OCI-LY1 (cell line): ENCODE measurements around the gene ABHD1.

Experiments used
- H2AFZ ChIP-seq: fragments of 200-600 bp; sonication (generic), shearing (Covaris generic); 2 replicates; pipeline ENCODE4 v1.6.0; 2014; ENCODE audit warnings: antibody characterized with exemption, mild to moderate bottlenecking, low read length
- H3F3A ChIP-seq: fragments of 200-600 bp; sonication (generic), shearing (Covaris generic); 2 replicates; pipeline ENCODE4 v1.6.0; 2014; ENCODE audit warnings: mild to moderate bottlenecking, antibody characterized with exemption, low read length, moderate library complexity; ENCODE audit not compliant: insufficient read depth
- H3K27ac ChIP-seq: fragments of 200-600 bp; sonication (generic); 2 replicates; pipeline ENCODE4 v1.5.1; 2014; ENCODE audit warnings: low read length, mixed run types, mild to moderate bottlenecking, low read depth; ENCODE audit not compliant: poor library complexity, severe bottlenecking
- H3K27me3 ChIP-seq: fragments of 200-600 bp; sonication (generic); 2 replicates; pipeline ENCODE4 v1.6.0; 2014; ENCODE audit warnings: antibody characterized with exemption, mild to moderate bottlenecking, low read length, moderate library complexity; ENCODE audit not compliant: insufficient read depth
- H3K36me3 ChIP-seq: fragments of 200-600 bp; sonication (generic); 2 replicates; pipeline ENCODE4 v1.6.1; 2014; ENCODE audit warnings: mild to moderate bottlenecking, antibody characterized with exemption, low read length, moderate library complexity, mixed read lengths; ENCODE audit not compliant: insufficient read depth
- H3K4me1 ChIP-seq: fragments of 200-600 bp; sonication (generic); 2 replicates; pipeline ENCODE4 v1.5.1; 2014; ENCODE audit warnings: mild to moderate bottlenecking, low read length, moderate library complexity; ENCODE audit not compliant: insufficient read depth, severe bottlenecking
- H3K4me2 ChIP-seq: fragments of 200-600 bp; sonication (generic), shearing (Covaris generic); 2 replicates; pipeline ENCODE4 v1.6.1; 2014; ENCODE audit warnings: low read length
- H3K4me3 ChIP-seq: fragments of 200-600 bp; sonication (generic); 2 replicates; pipeline ENCODE4 v1.5.1; 2014; ENCODE audit warnings: low read length, low read depth, mild to moderate bottlenecking, mixed read lengths; ENCODE audit not compliant: poor library complexity, severe bottlenecking
- H3K79me2 ChIP-seq: fragments of 200-600 bp; shearing (Covaris generic); 2 replicates; pipeline ENCODE4 v1.6.1; 2016; ENCODE audit warnings: mixed run types, low read length, mixed read lengths; ENCODE audit not compliant: insufficient read depth
- H3K9ac ChIP-seq: fragments of 200-600 bp; sonication (generic), shearing (Covaris generic); 2 replicates; pipeline ENCODE4 v1.6.1; 2014; ENCODE audit warnings: mild to moderate bottlenecking, low read length, mixed read lengths
- H3K9me2 ChIP-seq: fragments of 200-600 bp; sonication (generic), shearing (Covaris generic); 2 replicates; pipeline ENCODE4 v1.6.1; 2014; ENCODE audit warnings: low read depth, mild to moderate bottlenecking, low read length, mixed read lengths
- H3K9me3 ChIP-seq: fragments of 200-600 bp; shearing (Covaris generic); 2 replicates; pipeline ENCODE4 v1.6.1; 2014; ENCODE audit warnings: low read length, mixed read lengths
- H4K20me1 ChIP-seq: fragments of 200-600 bp; sonication (generic), shearing (Covaris generic); 2 replicates; pipeline ENCODE4 v1.6.0; 2016; ENCODE audit warnings: mild to moderate bottlenecking, low read length; ENCODE audit not compliant: insufficient read depth
- CTCF ChIP-seq: fragments of 200-600 bp; sonication (generic), shearing (Covaris generic); IDR thresholded peaks from 2 replicates; pipeline ENCODE4 v1.5.1; 2017; ENCODE audit warnings: mild to moderate bottlenecking, antibody characterized with exemption, low read length, moderate library complexity, mixed read lengths
- EZH2 ChIP-seq: fragments of 200-600 bp; sonication (generic), shearing (Covaris generic); IDR thresholded peaks from 2 replicates; pipeline ENCODE4 v1.8.0; 2017; ENCODE audit warnings: borderline replicate concordance, mixed run types, mild to moderate bottlenecking, antibody characterized with exemption, low read length, moderate library complexity, mixed read lengths

Gene ABHD1

GRCh38 chr2:27079233-27080139 is 44.1 kb upstream of the ABHD1 start:
- H3K79me2 ChIP-seq, result no peaks in the 10 kb centered on the region
- H3K4me2 ChIP-seq, result no peak overlapping the region
- H3F3A ChIP-seq, result no peaks in the 10 kb centered on the region
- no peak overlapping the region for H3K9ac ChIP-seq
- H4K20me1 ChIP-seq, result no peaks in the 10 kb centered on the region
- peaks cover 28% of the 10 kb centered on the region for H3K4me1 ChIP-seq
- no peaks in the 10 kb centered on the region for H3K9me3 ChIP-seq
- H3K27me3 ChIP-seq, result peaks cover 1% of the 10 kb centered on the region; the same call in 1 of the 2 replicates
- H3K4me3 ChIP-seq, result no peak overlapping the region
- H2AFZ ChIP-seq, result no peak overlapping the region
- H3K27ac ChIP-seq, result no peak overlapping the region
- H3K36me3 ChIP-seq, result no peaks in the 10 kb centered on the region
- TF ChIP-seq CTCF (no peak), EZH2 (no peak)
- no peaks in the 10 kb centered on the region for H3K9me2 ChIP-seq

- Histone ChIP-seq H3F3A (no peaks in the 10 kb centered on the region), H3K4me2 (no peak overlapping the region), H3K4me3 (no peak overlapping the region), H3K27ac (no peak overlapping the region), H3K79me2 (no peaks in the 10 kb centered on the region), H3K9me3 (no peaks in the 10 kb centered on the region), H3K9me2 (no peaks in the 10 kb centered on the region), H2AFZ (no peak overlapping the region), H3K4me1 (peaks cover 21% of the 10 kb centered on the region), H3K27me3 (peaks cover 8% of the 10 kb centered on the region; the same call in 1 of the 2 replicates), H3K36me3 (no peaks in the 10 kb centered on the region), H4K20me1 (no peaks in the 10 kb centered on the region), H3K9ac (no peak overlapping the region)
- no peak for TF ChIP-seq CTCF
- no peak for TF ChIP-seq EZH2
Measured at GRCh38 chr2:27080140-27080469, 43.5 kb upstream of the ABHD1 start.

DNA sequence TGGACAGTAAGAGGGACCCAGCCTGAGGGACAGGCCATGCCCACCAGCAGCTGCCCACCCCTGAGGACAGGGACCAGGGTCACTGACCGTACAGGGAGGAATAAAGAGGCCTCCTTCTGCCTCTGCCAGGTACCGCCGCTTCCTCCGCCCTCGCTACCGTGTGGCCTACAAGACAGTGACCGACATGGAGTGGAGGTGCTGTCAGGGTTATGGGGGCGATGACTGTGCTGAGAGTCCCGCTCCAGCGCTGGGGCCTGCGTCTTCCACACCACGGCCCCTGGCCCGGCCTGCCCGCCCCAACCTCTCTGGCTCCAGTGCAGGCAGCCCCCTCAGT is 43.0 kb upstream of the ABHD1 start:
- no peak overlapping the region for H2AFZ ChIP-seq

More for the DNA sequence above, 43.0 kb upstream of the ABHD1 start:
- TF ChIP-seq CTCF, result no peak
- no peak for TF ChIP-seq EZH2
- H3K79me2 ChIP-seq, result no peaks in the 10 kb centered on the region
- H3K4me3 ChIP-seq, result no peak overlapping the region
- no peak overlapping the region for H3K4me2 ChIP-seq
- no peaks in the 10 kb centered on the region for H4K20me1 ChIP-seq
- H3K4me1 ChIP-seq, result peaks cover 19% of the 10 kb centered on the region
- peaks cover 11% of the 10 kb centered on the region; the same call in 1 of the 2 replicates for H3K27me3 ChIP-seq
- H3K9me3 ChIP-seq, result no peaks in the 10 kb centered on the region
- no peaks in the 10 kb centered on the region for H3F3A ChIP-seq
- no peaks in the 10 kb centered on the region for H3K9me2 ChIP-seq
- no peaks in the 10 kb centered on the region for H3K36me3 ChIP-seq
- H3K27ac ChIP-seq, result no peak overlapping the region
- H3K9ac ChIP-seq, result no peak overlapping the region
